GM21390 (cell line): ENCODE measurements around the gene JUN.

Experiments
- ATAC-seq: cut with Tn5 transposase; IDR thresholded peaks from one replicate; pipeline ENCODE4 v1.9.1; 2021; ENCODE audit not compliant: unreplicated experiment

Gene JUN

GRCh38 chr1:58783993-58784757 lies at the start of gene JUN:
TSS of gene JUN (minus strand) at chr1:58784047. CDS start at chr1:58783070, 977 bp downstream.
- ATAC-seq: peak; percentile 82

DNA sequence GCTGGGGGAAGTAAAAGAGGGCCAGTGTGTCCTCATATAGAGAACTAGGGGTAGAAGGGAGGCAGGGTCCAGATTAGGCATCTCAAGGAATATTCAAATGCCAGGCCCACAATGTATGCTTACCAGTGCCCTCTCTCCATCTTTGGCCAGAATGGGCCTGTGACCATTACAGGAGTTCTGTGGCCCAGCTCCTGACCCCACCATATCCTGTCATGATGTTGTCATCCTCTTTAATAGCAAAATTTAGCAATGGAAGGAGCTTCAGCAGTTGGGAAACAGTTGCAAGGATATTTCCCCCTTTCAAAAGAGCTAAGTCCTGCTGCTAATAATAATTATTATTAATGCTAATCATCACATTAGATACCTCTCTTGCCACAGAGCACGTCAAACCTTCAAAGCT lies 49.3 kb upstream of the JUN start:
- no peak for ATAC-seq

DNA sequence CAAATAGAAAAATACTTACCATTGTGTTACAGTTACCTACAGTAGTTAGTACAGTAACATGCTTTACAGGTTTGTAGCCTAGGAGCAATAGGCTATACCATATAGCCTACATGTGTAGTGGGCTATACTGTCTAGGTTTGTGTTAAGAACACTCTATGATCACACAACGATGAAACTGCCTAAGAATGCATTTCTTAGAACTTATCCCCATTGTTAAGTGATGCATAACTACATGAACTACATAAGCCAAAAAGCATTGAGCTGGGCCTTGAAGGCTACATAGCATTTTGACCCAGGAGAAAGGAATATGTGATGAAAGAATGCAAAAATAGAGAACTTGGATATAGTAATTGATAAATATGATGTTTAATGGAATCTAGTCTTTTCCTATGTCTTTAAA lies 46.4 kb upstream of the JUN start:
- ATAC-seq: no peak

GRCh38 chr1:58829866-58830265 lies 46.0 kb upstream of the JUN start:
- ATAC-seq: no peak

DNA sequence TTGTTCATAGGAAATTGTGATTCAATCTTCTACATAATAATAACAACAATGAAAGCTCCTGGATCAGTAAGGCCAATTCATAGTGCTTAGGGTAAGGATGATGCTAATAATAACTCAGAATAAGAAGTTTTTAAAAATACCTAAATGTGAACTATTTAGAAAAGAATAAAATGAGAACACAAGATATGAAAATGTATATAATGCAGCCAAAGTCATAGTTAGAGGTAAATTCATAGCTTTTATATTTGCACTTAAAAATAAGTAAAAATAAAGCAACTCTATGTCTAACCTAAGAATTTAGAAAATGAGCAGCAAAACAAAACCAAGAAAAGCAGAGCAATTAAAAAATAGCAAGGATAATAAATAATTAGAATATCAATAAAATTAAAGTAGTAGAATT lies 43.5 kb upstream of the JUN start:
- no peak for ATAC-seq

DNA sequence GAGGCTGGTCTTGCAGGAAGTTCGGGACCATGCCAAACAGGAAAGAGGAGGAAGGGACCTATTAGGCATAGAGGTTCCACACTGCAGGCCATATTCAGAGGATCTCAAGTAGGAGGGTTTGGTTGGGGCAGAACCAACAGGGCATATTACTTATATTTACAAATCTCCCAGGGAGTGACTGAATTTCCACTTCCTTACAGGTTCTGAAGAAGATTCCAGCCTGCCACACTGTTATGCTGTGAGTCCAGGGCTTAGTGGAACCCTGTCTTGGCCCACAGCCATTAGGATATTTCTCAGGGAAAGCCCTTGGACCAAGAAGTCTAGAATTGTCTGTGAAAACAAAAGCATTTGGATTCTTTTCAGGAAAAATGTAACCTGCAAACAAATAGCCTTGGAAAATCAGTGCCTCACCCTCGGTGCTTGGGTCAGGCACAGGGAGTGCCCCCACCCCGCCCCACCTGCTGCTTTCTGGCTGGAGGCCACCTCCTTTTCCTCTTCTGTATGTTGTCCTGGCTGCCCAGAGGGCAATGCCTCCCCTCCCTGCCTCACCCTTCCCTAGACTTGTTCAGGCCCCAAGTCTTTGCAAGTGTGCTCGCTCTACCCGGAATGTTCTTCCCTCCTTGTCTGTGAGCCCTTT lies 41.0 kb upstream of the JUN start:
- ATAC-seq: no peak

DNA sequence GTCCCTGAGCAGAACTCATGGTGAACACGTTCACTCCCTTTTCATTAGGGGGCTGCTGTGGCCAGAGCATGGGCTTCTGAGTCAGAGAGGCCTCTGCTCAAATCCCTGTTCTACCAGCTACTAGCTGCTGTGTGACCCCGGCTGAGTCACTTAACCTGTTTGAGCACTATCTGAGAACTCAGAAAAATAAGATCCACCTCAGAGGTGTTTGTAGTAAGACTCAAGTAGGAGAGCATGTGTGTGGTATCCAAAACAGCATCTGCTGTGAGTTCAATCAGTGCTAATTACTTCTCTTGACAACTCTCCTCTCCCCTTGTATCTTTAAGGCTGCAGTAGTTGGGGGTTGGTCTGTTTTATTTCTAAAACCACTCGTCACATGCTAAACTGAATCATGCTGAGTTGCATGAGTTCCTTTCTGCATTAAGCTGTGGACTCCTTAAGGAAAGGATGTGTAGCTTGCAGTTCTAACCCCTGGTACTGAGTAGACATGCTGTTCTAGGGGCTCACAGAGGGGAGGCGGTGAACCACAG lies 39.7 kb upstream of the JUN start:
- no peak for ATAC-seq

- ATAC-seq: no peak
Measured at GRCh38 chr1:58821309-58821708, 37.5 kb upstream of the JUN start.

GRCh38 chr1:58818976-58819375 lies 35.1 kb upstream of the JUN start:
- ATAC-seq: no peak

- no peak for ATAC-seq
Measured at GRCh38 chr1:58818075-58818474, 34.2 kb upstream of the JUN start.

DNA sequence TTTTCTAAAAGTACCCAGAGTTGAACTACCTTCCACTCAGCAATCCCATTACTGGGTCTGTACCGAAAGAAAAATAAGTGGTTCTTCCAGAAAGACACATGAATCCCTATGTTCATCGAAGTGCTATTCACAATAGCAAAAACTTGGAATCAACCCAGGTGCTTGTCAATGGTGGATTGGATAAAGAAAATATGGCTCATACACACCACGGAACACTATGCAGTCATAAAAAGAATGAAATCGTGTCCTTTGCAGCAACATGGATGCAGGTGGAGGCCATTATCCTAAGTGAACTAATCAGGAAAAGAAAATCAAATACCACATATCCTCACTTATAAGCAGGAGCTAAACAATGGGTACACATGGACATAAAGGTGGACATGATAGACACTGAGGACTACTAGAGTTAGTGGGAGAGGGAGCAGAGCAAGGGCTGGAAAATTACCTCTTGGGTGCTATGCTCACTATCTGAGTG lies 32.9 kb upstream of the JUN start:
- ATAC-seq: no peak

GRCh38 chr1:58816072-58816746 lies 32.4 kb upstream of the JUN start:
- ATAC-seq: peak; percentile 84

DNA sequence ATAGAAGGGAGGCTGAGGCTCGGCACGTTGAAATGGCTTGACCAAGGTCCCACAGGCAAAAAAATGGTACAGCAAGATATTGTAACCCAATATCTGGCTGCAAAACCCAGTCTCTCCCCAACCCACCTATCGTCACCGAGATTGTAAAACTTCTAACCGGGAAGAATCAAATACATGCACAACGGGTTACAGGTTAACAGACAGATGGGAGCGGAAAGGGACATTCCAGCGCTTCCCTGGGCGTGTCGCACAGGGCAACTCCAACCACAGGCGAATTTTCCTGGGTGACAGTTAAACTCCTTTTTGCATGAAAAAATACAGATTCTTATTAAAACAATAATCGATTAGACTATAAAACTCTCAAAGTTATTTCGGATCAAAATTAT lies 31.8 kb upstream of the JUN start:
- ATAC-seq: peak; percentile 14

DNA sequence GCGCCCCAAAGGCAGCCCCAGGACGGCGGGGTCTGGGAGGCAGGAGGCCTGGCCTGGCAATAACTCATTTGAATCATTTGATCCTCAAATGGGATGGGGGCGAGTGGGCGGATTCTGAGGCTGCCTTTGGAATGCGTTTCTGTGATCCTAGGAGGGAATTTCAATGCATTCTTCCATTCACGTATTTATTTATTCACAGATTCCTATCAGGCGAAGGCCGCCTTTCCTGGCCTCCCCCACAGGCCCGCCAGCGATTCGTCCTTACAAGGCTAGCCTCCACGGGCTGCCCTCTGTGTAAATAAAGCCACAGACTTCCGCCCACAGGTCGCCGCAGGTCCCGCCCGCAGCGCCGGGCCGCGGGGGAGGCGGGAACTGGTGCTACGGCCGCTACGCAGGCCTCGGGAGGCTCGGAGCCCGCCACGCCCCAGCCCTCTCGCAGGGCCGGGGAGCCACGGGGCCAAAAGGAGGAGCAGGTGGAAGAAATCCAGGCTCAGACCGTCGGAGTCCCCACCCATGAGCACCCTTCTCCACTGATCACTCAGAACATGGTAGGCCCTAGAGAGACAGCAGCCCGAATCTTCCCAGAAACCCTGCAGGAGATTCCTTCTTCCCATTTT lies 31.3 kb upstream of the JUN start:
- peak; percentile 62 for ATAC-seq

GRCh38 chr1:58814251-58815068 lies 30.6 kb upstream of the JUN start:
- no peak for ATAC-seq

GRCh38 chr1:58813801-58814200 lies 30.0 kb upstream of the JUN start:
- no peak for ATAC-seq

GRCh38 chr1:58813361-58813760 lies 29.5 kb upstream of the JUN start:
- no peak for ATAC-seq

GRCh38 chr1:58812926-58813325 lies 29.1 kb upstream of the JUN start:
- no peak for ATAC-seq

DNA sequence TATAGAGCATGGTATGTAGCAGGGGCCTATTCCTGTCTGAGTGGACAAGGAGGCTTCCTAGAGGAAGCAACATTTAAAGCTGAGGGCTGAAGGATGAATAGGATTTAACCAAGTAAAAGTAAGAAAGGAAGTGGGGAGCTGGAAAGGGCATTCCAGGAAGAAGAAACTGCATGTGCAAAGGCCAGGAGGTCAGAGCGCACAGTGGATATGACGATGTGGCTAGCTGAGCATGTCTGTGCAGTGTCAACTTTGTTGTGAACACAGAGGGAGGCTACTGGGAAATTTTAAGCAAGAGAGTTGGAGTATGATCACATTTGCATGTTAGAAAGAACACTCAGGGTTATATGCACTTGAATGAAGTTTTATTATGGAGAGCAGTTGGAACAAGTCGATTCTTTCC lies 28.6 kb upstream of the JUN start:
- ATAC-seq: no peak

DNA sequence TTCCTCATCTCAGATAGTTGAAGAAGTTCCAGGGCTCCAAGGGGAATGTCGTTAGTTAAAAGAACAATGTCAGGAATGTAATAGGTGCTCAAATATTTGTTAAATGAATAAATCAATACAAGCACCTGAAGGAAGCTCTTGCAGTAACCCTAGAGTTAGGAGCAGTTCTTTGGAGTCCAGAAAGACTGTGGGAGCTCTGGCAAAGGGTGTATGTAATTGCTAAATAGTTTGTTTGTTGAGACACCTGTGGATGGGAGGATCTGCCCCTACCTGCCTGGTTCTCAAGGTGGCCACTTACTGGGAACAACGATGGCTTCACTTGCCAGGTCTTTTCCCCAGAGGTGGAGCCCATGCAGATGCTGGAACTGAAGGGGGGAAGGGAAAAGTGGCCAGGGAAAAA lies 27.5 kb upstream of the JUN start:
- no peak for ATAC-seq
